ENCODE measurements around the gene GREM1.

- TF ChIP-seq CTCF (IDR thresholded peaks at IDR 0.05; ENCODE audit: low read length) (no peak), EZH2 (optimal IDR thresholded peaks at IDR 0.05; ENCODE audit: low read depth, low read length) (no peak)
Measured at GRCh38 chr15:32705446-32705845, 12.4 kb upstream of the GREM1 start.
